ENCODE measurements around the gene PLOD3.

- TF ChIP-seq CTCF (IDR thresholded peaks at IDR 0.05) (no peak), POLR2A (IDR thresholded peaks at IDR 0.05) (no peak)
Observed at GRCh38 chr7:101169110-101169837, 48.1 kb downstream of the PLOD3 start.
